ENCODE data around the gene ENTHD1.

DNA sequence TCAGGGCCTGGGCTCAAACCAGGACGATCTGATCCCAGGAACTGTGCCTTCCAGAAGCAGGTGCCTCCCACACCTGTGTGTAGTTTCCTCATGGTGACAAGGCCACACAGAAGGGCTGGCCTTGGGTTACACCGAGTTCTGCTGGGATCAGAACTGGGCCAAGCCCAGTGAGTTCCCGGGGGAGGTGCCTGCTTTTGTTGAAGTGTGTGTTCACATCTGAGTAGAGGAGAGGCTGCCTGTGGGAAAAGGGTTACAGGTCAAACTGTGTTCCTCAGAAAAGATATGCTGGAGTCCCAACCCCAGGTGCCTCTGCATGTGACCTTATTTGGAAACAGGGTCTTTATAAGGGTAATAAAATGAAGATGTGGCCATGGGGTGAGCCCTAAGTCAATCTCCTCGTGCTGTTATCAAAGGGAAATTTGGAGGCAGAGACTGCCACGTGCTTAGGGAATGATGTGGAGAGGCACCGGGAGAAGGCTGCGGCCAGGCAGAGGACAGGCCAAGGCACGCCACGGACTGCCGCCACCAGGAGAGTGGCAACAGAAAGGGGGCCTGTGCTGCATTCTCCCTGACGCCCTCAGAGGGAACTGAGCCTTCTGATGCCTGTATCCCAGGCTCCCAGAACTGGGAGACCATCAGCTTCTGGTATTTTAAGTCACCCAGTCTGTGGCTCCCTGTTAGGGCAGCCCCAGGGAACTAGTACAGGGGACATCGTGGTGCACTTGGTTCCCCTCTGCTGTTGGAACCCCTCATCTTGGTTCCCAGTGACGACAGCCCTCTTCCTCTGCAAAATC is 164.2 kb downstream of the ENTHD1 start:
- TF ChIP-seq GATA2 (IDR thresholded peaks at IDR 0.05; ENCODE audit: low read depth, low read length) (no peak), GATA3 (IDR thresholded peaks at IDR 0.05; ENCODE audit: low read depth, low read length) (no peak)
